Neural progenitor cell (in vitro differentiated cells): ENCODE measurements around the gene IL21R.

Experiments used
- EZH2phosphoT487 ChIP-seq: fragments of 200-600 bp; sonication (generic); IDR thresholded peaks from 2 replicates; pipeline ENCODE4 v1.6.1; 2017; ENCODE audit warnings: antibody characterized with exemption
- TF ChIP-seq, protein P1 (sequence below): fragments of 200-600 bp; sonication (generic); IDR thresholded peaks from 2 replicates; pipeline ENCODE4 v1.5.1; 2017; ENCODE audit warnings: antibody characterized with exemption, mild to moderate bottlenecking

DNA sequence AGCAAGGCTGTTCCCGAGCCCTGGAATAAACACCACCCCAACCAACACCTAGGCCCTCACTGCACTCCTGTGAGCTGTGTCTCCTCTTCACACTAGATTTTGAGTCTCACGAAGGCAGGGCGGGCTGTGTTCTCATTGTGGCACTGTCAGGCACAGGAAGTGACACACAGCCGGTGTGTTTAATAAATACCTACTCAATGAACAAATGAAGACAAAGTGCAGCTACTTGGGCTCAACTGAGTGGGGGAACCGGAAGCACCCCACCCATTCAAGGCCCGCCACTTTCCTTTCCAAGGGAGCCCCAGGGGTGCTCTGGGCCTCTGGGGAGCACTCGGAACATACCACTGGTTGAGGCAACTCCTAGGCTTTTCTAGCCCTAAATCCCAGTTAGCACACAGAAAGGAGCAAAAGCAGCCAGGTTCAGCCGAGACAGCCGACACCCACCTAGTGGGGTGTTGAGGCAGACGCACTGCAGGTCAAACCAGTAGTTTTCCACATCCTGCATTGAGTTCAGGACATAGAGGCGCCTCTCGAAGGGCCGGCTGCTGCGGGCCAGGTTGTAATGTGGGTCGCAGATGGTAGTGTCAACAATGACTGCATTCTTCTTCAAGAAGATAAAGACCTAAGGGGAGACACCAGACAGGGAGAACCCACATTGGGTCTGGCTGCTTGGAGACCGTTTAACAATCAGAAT is 90.1 kb downstream of the IL21R start:
- TF ChIP-seq, protein P1, sequence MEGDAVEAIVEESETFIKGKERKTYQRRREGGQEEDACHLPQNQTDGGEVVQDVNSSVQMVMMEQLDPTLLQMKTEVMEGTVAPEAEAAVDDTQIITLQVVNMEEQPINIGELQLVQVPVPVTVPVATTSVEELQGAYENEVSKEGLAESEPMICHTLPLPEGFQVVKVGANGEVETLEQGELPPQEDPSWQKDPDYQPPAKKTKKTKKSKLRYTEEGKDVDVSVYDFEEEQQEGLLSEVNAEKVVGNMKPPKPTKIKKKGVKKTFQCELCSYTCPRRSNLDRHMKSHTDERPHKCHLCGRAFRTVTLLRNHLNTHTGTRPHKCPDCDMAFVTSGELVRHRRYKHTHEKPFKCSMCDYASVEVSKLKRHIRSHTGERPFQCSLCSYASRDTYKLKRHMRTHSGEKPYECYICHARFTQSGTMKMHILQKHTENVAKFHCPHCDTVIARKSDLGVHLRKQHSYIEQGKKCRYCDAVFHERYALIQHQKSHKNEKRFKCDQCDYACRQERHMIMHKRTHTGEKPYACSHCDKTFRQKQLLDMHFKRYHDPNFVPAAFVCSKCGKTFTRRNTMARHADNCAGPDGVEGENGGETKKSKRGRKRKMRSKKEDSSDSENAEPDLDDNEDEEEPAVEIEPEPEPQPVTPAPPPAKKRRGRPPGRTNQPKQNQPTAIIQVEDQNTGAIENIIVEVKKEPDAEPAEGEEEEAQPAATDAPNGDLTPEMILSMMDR: no peak
- no peak for TF ChIP-seq EZH2phosphoT487
